NCI-H524 (cell line): ENCODE data around the gene B2M.
"Not testable (repeated sequence)": the region's sequence is repeated elsewhere in the genome, so short reads cannot be mapped to it uniquely, and the experiment has no call there.

Experiments
- DNase-seq, 2 experiments: peaks; one replicate each; lab custom pipeline; 2025; lab: John Stamatoyannopoulos, UW

B2M gene

DNA sequence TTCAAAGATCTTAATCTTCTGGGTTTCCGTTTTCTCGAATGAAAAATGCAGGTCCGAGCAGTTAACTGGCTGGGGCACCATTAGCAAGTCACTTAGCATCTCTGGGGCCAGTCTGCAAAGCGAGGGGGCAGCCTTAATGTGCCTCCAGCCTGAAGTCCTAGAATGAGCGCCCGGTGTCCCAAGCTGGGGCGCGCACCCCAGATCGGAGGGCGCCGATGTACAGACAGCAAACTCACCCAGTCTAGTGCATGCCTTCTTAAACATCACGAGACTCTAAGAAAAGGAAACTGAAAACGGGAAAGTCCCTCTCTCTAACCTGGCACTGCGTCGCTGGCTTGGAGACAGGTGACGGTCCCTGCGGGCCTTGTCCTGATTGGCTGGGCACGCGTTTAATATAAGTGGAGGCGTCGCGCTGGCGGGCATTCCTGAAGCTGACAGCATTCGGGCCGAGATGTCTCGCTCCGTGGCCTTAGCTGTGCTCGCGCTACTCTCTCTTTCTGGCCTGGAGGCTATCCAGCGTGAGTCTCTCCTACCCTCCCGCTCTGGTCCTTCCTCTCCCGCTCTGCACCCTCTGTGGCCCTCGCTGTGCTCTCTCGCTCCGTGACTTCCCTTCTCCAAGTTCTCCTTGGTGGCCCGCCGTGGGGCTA lies at the start of gene B2M, which contains the start of gene PATL2:
B2M (plus strand) TSS at position 422 of the 647 bp plus-strand sequence; CDS start at position 452, 30 bp downstream.
PATL2 (minus strand) TSS at position 228 of the 647 bp plus-strand sequence. CDS start 34,833 bp downstream, outside the sequence.
- DNase-seq: peak; percentile 95 to 96

DNA sequence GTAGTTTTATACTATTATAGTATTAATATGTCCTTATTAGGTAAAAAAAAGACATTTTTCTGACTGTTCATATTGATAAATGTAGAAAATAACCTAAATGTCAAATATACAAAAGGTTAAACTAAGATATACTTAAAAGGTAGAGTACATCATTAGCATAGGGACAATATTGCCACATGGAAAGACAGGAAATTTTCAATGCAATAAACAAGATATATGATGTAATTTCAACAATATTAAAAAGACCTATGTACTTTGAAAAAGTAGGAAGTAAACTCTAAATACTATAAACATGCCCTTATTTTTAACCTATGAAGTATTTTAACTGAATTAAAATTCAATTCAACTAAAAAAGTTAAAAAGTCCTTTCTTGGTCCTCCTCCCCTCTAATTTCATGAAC lies 49.7 kb upstream of the B2M start:
- no peak for DNase-seq

DNA sequence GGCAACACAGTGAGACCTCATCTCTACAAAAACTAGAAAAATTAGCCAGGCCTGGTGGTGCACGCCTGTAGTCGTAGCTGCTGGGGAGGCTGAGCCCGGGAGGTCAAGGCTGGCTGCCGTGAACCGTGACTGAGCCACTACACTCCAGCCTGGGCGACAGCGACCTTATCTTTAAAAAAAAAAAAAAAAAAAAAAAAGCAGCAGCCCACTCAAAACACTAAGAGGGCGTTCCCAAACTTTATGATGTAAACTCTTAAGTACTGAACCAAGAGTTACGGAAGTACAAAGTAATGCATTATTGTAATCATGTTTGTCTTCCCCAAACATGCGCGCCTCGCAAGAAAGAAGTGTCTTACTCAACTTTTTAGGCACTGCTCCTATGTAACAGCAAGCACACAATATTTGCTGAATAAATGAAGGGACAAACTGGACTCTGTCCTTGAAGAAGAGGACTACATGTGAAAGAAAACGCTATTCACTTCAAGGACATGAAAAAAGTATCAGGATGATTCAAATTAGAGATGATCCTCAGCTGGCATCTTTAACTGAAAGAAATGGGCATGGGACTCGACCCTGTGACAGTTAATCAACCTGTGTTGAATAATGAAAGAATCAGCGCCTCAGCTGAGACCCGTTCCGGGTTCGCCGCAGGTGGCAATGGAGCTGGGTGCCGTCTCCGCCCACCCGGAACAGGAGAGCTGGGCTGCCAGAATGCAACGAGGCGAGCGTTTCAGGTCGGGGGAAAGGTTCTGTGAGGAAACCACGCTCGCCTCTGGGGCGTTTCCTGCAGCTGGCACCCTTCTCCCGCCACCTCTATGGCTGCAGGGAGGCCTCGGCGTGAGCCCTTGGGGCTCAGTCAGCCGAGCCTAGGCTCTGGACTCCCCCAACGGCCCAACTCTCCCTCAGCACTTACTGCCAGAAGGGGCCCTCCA lies 48.6 kb upstream of the B2M start:
- peak; percentile 37 to 64 for DNase-seq

DNA sequence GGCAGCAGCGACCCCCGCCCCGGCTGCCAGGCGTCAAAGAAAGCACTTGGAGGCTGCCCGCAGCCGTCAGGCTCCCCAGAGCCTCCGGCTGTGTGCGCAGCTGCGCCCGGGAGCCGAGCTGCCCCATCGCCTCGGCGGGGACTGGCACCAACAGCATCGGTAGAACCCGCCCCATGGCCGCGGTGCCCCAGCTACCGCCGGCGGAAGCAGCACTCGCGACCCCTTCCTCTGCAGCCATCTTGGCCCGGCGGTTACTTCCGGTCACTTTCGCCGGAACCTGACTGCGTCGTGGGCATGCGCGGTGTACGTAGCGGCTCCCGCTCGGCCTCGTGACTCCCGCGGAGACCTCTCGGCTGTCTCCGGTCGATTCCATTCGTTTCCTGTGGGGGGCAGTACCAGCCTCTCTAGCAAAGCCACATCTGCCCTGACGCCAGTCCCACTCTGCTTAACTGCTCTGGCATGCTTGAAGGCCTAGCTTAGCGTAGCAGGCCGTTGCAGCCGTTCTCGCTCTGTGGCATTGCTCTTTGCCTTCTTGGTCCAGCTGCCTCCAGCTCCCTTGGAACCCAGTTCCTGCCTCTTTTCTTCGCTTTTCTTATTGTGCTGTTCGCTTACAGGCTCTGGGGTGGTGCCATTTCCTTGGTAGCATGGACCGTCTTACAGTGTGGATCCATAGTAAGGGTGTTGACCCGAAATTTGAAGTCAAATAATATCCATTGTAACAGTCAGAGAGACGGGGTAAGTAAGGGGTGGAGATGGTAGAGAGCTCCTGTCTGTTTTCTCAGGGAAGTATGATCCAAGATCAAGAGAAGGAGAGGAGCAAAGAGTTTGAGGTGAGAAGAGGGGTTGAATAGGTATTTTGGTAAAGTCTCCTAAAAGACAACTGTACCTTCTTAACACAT lies 47.7 kb upstream of the B2M start, which contains the start of gene SPG11:
SPG11 (minus strand) TSS at position 253 of the 899 bp plus-strand sequence; CDS start at position 238, 15 bp downstream.
- peak; percentile 96 to 99 for DNase-seq

DNA sequence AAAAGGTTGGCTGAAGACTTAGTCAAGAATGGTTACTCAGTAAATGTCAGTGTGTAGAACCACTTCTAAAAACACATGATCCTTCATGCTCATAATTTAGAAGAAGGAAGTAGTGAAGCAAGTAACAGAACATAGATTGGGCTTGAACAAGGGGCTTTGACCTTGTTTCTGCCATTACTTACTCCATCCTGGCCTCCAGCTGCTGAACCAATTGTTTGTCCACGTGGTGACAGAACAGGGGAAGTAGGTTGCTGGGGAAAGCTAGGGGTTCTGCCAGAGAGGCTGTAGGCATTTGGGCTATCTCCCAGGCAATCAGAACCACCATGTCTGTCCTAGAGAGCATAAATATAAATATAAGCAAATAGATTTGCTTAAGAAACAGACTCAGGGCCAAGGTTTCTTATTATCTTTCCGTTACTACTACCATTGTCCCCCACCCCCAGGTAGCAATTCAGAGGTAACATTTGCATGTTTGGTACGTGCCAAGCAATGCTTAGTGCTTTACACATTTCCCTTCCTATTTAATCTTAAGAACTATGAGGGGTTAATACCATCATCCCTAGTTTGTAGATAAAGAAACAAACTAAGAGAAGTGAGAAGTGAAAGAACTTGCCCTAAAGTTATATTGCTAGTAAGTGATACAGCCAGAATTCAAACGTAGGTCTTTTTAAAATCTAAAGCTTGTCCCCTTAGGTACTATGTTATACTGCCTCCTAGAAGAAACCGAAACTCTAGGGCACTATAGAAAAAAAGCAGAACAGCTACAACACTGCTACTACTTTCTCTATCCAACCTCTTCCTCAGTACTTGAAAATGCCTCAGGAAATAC lies 44.9 kb upstream of the B2M start:
- no peak for DNase-seq

DNA sequence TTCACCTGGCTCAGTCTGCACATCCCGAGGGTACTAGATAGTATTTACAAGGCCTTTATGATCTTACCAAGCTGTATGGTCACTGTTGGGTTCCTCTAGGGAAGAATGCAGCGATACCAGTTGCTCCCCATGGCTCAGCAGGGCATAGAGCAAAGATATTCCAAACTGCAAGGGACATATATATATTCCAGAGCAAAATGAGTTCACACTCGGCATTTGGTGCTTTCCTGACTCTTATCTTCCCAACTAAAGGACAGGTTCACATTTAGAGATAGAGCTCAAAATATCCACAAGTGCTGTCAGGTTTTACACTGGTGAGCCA lies 44.3 kb upstream of the B2M start:
- DNase-seq: no peak

DNA sequence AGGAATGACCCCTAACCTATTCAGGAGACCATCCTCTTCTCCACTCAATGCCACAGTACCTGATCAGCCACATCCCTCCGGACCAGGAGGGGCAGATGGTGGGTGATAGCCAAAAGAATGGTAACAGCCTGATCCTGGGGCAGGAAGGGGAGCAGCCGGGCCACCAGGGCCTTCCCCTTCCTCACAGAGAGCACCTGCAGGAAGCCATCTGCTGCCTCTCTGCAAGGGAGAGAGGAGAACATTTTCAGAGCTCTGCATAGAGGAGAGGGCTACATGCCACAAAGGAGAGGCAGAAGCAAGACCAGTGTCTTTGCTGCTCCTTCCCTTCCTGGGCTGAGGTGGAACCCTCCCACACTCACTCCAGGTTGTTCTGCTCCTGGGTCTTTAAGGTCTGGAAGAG lies 42.4 kb upstream of the B2M start:
- DNase-seq: peak in 1 of 2 experiments; percentile 25

DNA sequence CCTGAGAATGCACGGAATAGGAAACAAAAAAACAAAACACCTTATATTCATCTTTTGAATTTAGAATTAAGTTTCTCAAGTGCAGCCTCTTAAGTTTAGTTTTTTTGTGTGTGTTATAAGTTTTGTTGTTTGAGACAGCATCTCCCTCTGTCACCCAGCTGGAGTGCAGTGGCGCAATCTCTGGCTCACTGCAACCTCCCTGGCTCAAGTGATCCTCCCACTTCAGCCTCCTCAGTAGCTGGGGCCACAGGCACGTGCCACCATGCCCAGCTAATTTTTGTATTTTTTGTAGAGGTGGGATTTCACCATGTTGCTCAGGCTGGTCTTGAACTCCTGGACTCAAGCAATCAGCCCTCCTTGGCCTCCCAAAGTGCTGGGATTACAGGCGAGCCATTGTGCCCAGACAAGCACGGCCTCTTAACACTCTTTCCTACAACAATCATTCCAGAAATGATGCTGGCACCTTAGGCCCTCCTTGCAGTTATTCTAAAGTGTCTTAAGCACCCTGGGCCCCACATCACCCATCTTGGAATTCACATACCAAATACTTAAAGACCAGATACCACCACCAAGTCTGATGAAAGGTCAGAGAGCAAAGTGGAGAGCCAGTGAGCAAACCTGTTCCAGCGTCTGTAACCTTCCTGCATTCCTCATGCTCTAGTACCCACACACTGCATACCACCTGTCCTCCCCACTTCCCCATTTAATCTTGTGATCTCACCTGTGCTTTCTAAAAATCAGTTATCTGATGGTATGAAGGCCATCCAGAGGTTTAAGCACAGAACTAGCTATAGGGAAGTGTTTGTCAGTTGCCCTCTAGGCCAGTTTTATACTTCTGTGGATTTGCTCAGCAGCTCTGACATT lies 41.0 kb upstream of the B2M start:
- DNase-seq: no peak

DNA sequence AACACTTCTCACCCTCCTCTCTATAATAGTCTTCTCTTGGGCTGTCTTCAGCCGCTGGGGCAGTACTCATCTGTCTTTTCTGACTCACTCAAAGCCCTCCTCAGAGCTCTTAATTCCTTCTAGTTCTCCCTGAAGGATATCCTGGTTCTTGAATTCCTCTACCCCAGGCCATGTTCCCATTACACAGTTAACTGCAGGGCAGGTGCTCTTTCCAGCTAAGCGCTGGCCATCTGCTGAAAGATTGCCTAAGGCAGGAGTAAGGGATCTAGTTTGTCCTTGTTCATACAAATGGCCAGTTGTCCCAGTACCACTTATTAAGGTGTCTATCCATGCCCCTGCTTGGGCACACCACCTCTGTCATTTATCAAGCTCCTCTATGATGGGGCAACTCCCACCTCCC lies 37.7 kb upstream of the B2M start:
- no peak for DNase-seq

DNA sequence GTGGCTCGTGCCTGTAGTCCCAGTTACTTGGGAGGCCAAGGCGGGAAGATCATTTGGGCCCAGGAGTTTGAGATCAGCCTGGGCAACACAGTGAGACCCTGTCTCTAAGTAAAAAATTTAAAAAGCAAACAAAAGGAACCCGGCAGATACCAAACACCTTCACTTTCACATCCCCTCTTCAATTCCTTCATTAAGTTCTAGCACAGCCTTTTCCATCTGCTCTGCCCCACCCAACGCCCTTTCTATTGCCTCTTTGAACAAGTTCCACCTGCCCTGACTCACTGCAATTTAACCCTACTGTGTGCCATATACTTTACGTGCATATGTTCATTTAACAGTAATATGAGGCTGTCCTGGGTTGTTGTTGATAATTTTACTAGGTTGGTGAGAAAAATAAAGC lies 35.4 kb upstream of the B2M start:
- no peak for DNase-seq

DNA sequence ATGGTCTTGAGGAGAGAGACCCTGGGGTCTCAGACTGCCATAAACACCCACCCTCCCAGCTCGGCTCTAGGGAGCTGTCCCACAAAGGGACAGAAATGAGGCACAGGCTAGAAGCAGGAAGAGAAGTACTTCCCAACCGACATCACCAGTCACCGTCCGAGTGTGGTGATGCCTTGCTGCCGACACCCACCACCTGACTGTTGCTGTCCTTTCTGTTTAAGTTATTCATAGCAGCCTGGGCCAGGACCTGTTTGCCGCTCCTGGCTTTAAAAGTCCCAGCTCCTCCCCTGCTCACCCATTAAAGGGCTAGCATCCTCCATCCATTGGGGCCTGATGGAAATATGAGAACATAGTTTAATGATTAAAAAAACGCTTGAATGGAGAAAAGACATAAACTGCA lies 34.6 kb upstream of the B2M start:
- no peak for DNase-seq

DNA sequence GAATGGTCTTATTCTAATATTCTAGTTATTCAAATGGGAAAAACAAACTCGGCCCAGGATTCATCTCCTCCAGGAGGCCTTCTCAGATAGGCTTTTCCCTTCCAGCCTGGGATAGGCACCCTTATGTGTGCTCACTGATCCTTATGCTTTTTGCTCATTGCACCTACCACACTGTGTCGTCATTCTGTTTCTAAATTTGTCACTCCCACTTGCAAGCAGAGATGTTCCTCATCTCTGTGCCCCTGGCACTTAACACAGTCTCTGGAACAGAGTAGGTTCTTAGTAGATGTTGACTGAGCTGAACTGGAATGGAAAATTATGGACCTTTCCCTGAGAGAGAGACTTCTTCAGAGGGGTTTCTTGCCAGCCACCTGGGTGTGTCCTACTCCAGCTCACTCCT lies 29.1 kb upstream of the B2M start:
- DNase-seq: no peak

DNA sequence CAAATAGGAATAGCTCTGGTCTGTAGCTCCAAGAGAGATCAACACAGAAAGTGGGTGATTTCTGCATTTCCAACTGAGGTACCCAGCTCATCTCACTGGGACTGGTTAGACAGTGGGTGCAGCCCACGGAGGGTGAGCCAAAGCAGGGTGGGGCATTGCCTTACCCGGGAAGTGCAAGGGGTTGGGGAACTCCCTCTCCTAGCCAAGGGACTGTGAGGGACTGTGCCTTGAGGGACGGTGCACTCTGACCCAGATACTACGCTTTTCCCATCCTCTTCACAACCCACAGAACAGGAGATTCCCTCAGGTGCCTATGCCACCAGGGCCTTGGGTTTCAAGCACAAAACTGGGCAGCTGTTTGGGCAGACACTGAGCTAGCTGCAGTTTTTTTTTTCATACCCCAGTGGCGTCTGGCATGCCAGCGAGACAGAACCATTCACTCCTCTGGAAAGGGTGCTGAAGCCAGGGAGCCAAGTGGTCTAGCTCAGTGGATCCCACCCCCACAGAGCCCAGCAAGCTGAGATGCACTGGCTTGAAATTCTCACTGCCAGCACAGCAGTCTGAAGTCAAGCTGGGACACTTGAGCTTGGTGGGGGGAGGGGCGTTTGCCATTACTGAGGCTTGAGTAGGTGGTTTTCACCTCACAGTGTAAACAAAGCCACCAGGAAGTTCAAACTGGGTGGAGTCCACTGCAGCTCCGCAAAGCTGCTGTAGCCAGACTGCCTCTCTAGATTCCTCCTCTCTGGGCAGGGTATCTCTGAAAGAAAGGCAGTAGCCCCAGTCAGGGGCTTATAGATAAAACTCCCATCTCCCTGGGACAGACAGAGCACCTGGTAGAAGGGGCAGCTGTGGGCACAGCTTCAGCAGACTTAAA lies 28.3 kb upstream of the B2M start:
- DNase-seq: peak in 1 of 2 experiments; percentile 52

DNA sequence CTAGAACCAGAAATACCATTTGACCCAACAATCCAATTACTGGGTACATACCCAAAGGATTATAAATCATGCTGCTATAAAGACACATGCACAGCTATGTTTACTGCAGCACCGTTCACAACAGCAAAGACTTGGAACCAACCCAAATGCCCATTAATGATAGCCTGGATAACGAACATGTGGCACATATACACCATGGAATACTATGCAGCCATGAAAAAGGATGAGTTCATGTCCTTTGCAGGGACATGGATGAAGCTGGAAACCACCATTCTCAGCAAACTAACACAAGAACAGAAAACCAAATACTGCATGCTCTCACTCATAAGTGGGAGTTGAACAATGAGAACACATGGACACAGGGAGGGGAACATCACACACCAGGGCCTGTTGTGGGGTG lies 22.0 kb upstream of the B2M start:
- not testable (repeated sequence) for DNase-seq

DNA sequence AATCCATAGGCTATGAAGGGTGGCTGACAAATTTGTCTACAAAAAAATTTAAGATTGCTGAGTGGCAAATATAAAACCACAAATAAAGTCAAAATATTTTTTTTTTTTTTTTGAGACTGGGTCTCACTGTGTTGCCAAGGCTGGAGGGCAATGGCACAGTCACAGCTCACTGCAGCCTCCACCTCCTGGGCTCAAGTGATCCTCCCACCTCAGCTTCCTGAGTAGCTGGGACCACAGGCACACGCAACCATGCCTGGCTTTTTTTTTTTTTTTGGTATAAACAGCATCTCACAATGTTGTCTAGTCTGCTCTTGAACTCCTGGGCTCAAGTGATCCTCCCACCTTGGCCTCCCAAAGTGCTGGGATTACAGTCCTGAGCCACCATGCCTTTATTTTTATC lies 21.1 kb upstream of the B2M start:
- not testable (repeated sequence) for DNase-seq

DNA sequence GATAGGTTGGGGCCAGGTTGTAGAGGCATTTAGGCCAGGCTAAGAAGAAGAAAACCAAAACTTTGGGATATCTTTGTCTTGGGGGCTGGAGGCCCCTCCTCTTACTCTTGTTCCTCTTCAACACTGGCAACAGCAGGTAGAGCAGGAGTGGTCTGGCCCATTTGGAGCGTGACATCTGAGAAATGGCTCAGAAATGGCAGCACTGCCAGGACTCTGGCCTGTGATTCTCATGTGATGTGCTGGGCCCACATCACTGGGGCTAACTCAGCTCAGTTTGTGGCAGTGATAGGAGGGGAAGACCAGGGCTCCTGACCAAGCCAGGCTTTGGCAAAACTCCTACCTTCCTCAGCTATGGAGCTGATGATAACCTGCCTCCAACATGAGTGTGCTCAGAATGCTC lies 18.7 kb upstream of the B2M start:
- DNase-seq: no peak

DNA sequence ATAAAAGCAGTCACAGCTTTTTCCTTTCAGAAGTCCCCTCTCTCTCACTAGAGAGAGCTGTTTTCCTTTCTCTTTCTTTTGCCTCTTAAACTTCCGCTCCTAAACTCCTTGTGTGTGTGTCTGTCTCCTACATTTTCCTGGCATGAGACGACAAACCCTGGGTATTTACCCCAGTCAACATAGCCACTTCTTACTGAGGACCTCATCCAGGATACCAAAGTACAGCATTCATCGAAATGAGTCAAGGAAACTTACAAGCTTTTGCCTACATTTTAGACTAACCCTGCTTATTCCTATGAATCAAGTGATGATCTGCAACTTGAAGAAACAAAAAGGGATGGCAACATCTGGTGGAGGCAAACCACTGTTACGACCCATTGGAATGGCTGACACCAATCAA lies 16.9 kb upstream of the B2M start:
- DNase-seq: no peak

DNA sequence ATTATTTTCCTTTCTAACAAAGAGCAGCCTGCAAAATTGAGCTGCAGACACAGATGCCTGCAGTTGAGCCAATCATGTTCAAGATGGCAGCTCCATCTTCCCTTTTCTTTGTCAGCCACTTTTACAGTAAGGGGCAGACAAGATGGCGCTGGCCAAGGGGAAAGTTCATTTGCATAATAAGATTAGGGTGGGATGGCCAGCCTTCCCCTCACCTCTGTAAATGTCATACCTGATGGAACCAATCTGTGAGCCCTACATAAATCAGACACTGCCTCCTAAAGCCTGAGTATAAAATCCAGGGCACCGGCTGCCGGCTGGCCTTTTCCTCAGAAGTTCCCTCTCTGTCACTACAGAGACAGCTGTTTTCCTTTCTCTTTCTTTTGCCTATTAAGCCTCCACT lies 16.0 kb upstream of the B2M start:
- DNase-seq: peak in 1 of 2 experiments; percentile 27

DNA sequence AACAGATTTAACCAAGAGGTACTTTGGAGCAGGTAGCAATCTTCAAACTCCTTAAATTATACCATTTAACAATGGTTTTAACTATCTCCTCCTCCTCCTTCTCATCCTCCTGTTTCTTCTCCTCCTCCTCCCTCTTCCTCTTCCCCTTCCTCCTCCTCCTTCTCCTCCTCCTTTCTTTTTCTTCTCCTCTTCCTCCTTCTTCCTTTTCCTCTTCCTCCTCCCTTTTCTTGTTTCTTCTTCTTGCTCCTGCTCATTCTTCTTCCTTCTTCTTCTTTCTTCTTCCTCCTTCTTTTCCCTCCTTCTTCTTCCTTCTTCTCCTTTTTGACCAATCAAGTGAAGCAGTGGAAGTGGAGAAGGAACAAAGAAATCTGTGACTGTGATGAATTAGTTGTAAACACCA lies 14.3 kb upstream of the B2M start:
- no peak for DNase-seq
